Activated B cell treated with CpG ODN at 0.5 μM for 24 hours (primary cell): Measurements from ENCODE around the gene CHRNA10. TPM values are rescaled to one million over a fixed set of nuclear protein-coding genes. Genes with fewer than 3 reads are reported as not detected.

Experiments
- ATAC-seq: fragments of 200-7000 bp; cut with Tn5 transposase; one replicate; pipeline ENCODE4 v1.10.0; 2021; ENCODE audit warnings: low read depth, mild to moderate bottlenecking, moderate library complexity
- CTCF ChIA-PET: fragments of 350-600 bp; sonication (Branson Sonifier 250); formaldehyde crosslinking; loops from one replicate; lab custom pipeline; 2021; ENCODE audit warnings: antibody characterized with exemption; lab: Charles Lee
- POLR2A ChIA-PET: fragments of 350-600 bp; sonication (Branson Sonifier 250); formaldehyde crosslinking; loops from one replicate; lab custom pipeline; 2021; ENCODE audit warnings: antibody characterized with exemption; lab: Charles Lee
- DNase-seq: peaks from one replicate; pipeline ENCODE4 v3.0.0; 2022
- H3K27ac Mint-ChIP-seq: one replicate; pipeline ENCODE4 v1.8.0; 2020; ENCODE audit warnings: mixed read lengths
- H3K27me3 Mint-ChIP-seq: one replicate; pipeline ENCODE4 v1.8.0; 2021; ENCODE audit warnings: mixed read lengths
- H3K36me3 Mint-ChIP-seq: one replicate; pipeline ENCODE4 v1.8.0; 2021; ENCODE audit warnings: low read depth, mixed read lengths
- H3K4me1 Mint-ChIP-seq: one replicate; pipeline ENCODE4 v1.8.0; 2021; ENCODE audit warnings: mixed read lengths
- H3K4me3 Mint-ChIP-seq: one replicate; pipeline ENCODE4 v1.8.0; 2020; ENCODE audit warnings: mild to moderate bottlenecking, mixed read lengths
- H3K9me3 Mint-ChIP-seq: one replicate; pipeline ENCODE4 v1.8.0; 2020; ENCODE audit warnings: mixed read lengths
- CTCF ChIP-seq: fragments of 200-600 bp; IDR thresholded peaks from one replicate; pipeline ENCODE4 v1.8.0; 2022; ENCODE audit warnings: antibody characterized with exemption, mild to moderate bottlenecking
- intact Hi-C: fragments of 100-400 bp; cut with micrococcal nuclease; formaldehyde crosslinking; loops from one replicate; pipeline ENCODE4 v1.15.1; 2024
- total RNA-seq: library from RNA; stranded (reverse); gene quantifications from 2 replicates; pipeline ENCODE4 v1.2.3, GENCODE V29; 2022

Gene CHRNA10
- total RNA-seq, 1 donor from 2014 or later = 3.0 TPM

GRCh38 chr11:3641191-3641590 is 30.0 kb downstream of the CHRNA10 start:
- no peak overlapping the region for H3K27ac Mint-ChIP-seq
- POLR2A ChIA-PET = no interaction called here

GRCh38 chr11:3639841-3640240 is 31.3 kb downstream of the CHRNA10 start:
- peaks cover 9% of the 10 kb centered on the region for H3K4me1 Mint-ChIP-seq
- H3K9me3 Mint-ChIP-seq = no peaks in the 10 kb centered on the region
- ChIA-PET CTCF (no interaction called here), POLR2A (no interaction called here)
- ATAC-seq = no peak
- TF ChIP-seq CTCF = no peak
- peaks cover 46% of the 10 kb centered on the region for H3K27me3 Mint-ChIP-seq
- H3K27ac Mint-ChIP-seq = no peak overlapping the region
- H3K36me3 Mint-ChIP-seq = no peaks in the 10 kb centered on the region
- DNase-seq = no peak
- intact Hi-C loops = no loop called here
- H3K4me3 Mint-ChIP-seq = no peak overlapping the region

More at GRCh38 chr11:3641191-3641590, 30.0 kb downstream of the CHRNA10 start:
- intact Hi-C loops = no loop called here
- Mint-ChIP-seq H3K4me1 (peaks cover 9% of the 10 kb centered on the region), H3K9me3 (no peaks in the 10 kb centered on the region), H3K4me3 (peak overlapping the region; percentile 72), H3K27me3 (peaks cover 55% of the 10 kb centered on the region), H3K36me3 (no peaks in the 10 kb centered on the region)
- TF ChIP-seq CTCF = no peak
- CTCF ChIA-PET = no interaction called here
- DNase-seq (no peak), ATAC-seq (no peak)

- intact Hi-C loops = no loop called here
- ChIA-PET POLR2A (no interaction called here), CTCF (no interaction called here)
- ATAC-seq (no peak), DNase-seq (no peak)
- Mint-ChIP-seq H3K36me3 (no peaks in the 10 kb centered on the region), H3K27me3 (peaks cover 35% of the 10 kb centered on the region), H3K9me3 (no peaks in the 10 kb centered on the region), H3K27ac (no peak overlapping the region), H3K4me3 (no peak overlapping the region), H3K4me1 (peaks cover 9% of the 10 kb centered on the region)
- TF ChIP-seq CTCF = no peak
These were observed 32.7 kb downstream of the CHRNA10 start for GRCh38 chr11:3638513-3638912.

- H3K27ac Mint-ChIP-seq = no peak overlapping the region
These were observed 34.0 kb downstream of the CHRNA10 start for GRCh38 chr11:3637201-3637600.

GRCh38 chr11:3635641-3636375 is 35.4 kb downstream of the CHRNA10 start:
- ChIA-PET POLR2A (no interaction called here), CTCF (no interaction called here)
- Mint-ChIP-seq H3K4me1 (no peaks in the 10 kb centered on the region), H3K9me3 (no peaks in the 10 kb centered on the region), H3K4me3 (no peak overlapping the region), H3K27me3 (peaks cover 22% of the 10 kb centered on the region), H3K27ac (no peak overlapping the region), H3K36me3 (no peaks in the 10 kb centered on the region)
- no peak for ATAC-seq
- TF ChIP-seq CTCF = no peak
- no peak for DNase-seq
- intact Hi-C loops = no loop called here

More at GRCh38 chr11:3637201-3637600, 34.0 kb downstream of the CHRNA10 start:
- TF ChIP-seq CTCF = no peak
- ChIA-PET CTCF (no interaction called here), POLR2A (no interaction called here)
- H3K27me3 Mint-ChIP-seq = peaks cover 30% of the 10 kb centered on the region
- no peaks in the 10 kb centered on the region for H3K36me3 Mint-ChIP-seq
- peaks cover 4% of the 10 kb centered on the region for H3K4me1 Mint-ChIP-seq
- DNase-seq (no peak), ATAC-seq (no peak)
- intact Hi-C loops = no loop called here
- no peak overlapping the region for H3K4me3 Mint-ChIP-seq
- no peaks in the 10 kb centered on the region for H3K9me3 Mint-ChIP-seq
